GM23248 (cell line): ENCODE data around the gene SMIM35. TPM values are rescaled to one million over a fixed set of nuclear protein-coding genes. Genes with fewer than 3 reads are reported as not detected.

Experiments used
- DNase-seq: peaks from one replicate; pipeline ENCODE4 v3.0.0-alpha.2; 2015
- H2AFZ ChIP-seq: fragments of 200-600 bp; sonication (generic); 2 replicates; pipeline ENCODE4 v1.6.1; 2016; ENCODE audit warnings: antibody characterized with exemption
- H3F3A ChIP-seq: fragments of 200-600 bp; sonication (generic); 2 replicates; pipeline ENCODE4 v1.6.1; 2016; ENCODE audit warnings: mild to moderate bottlenecking, antibody characterized with exemption, mixed run types; ENCODE audit not compliant: insufficient read depth
- H3K27ac ChIP-seq: fragments of 200-600 bp; sonication (generic); 2 replicates; pipeline ENCODE4 v1.5.1; 2016; ENCODE audit warnings: mild to moderate bottlenecking
- H3K27me3 ChIP-seq: fragments of 200-600 bp; sonication (generic); replicated peaks from 2 replicates; pipeline ENCODE4 v1.6.1; 2016; ENCODE audit warnings: mild to moderate bottlenecking; ENCODE audit not compliant: insufficient read depth
- H3K36me3 ChIP-seq: fragments of 200-600 bp; sonication (generic); 2 replicates; pipeline ENCODE4 v1.6.1; 2016; ENCODE audit warnings: low read depth, mild to moderate bottlenecking
- H3K4me1 ChIP-seq: fragments of 200-600 bp; sonication (generic); 2 replicates; pipeline ENCODE4 v1.6.1; 2016; ENCODE audit warnings: mild to moderate bottlenecking; ENCODE audit not compliant: insufficient read depth
- H3K4me2 ChIP-seq: fragments of 200-600 bp; sonication (generic); one replicate; pipeline ENCODE4 v1.6.1; 2016; ENCODE audit warnings: mild to moderate bottlenecking; ENCODE audit not compliant: unreplicated experiment
- H3K4me3 ChIP-seq: fragments of 200-600 bp; sonication (generic); 2 replicates; pipeline ENCODE4 v1.5.1; 2016; ENCODE audit warnings: mild to moderate bottlenecking
- H3K79me2 ChIP-seq: fragments of 200-600 bp; sonication (generic); 2 replicates; pipeline ENCODE4 v1.6.1; 2016; ENCODE audit warnings: mild to moderate bottlenecking; ENCODE audit not compliant: insufficient read depth
- H3K9ac ChIP-seq: fragments of 200-600 bp; sonication (generic); 2 replicates; pipeline ENCODE4 v1.6.1; 2016; ENCODE audit warnings: mild to moderate bottlenecking
- H3K9me2 ChIP-seq: fragments of 200-600 bp; sonication (generic); 2 replicates; pipeline ENCODE4 v1.6.1; 2016; ENCODE audit warnings: mixed run types, mild to moderate bottlenecking, moderate library complexity; ENCODE audit not compliant: insufficient read depth
- H3K9me3 ChIP-seq: fragments of 200-600 bp; sonication (generic); one replicate; pipeline ENCODE4 v1.6.1; 2017; ENCODE audit warnings: low read depth
- H4K20me1 ChIP-seq: fragments of 200-600 bp; sonication (generic); 2 replicates; pipeline ENCODE4 v1.6.0; 2016; ENCODE audit not compliant: insufficient read depth
- EZH2 ChIP-seq: fragments of 200-600 bp; sonication (generic); IDR thresholded peaks from 2 replicates; pipeline ENCODE4 v1.6.1; 2018; ENCODE audit warnings: antibody characterized with exemption, mild to moderate bottlenecking; ENCODE audit not compliant: insufficient read depth, poor library complexity, severe bottlenecking
- EZH2phosphoT487 ChIP-seq: fragments of 200-600 bp; sonication (generic); IDR thresholded peaks from 2 replicates; pipeline ENCODE4 v1.6.1; 2018; ENCODE audit warnings: antibody characterized with exemption, moderate library complexity, mild to moderate bottlenecking, low read depth; ENCODE audit not compliant: insufficient read depth
- WGBS, 2 experiments: methylation state at CpG; one replicate each; pipeline ENCODE4 v1.1.6; 2015 to 2017; ENCODE audit warnings: low lambda C conversion rate in 2 of 2, low coverage in 1 of 2; ENCODE audit errors: missing lambda C conversion rate in 2 of 2; 5-methylcytosine and 5-hydroxymethylcytosine counted together
- in situ Hi-C: fragments of 300-500 bp; cut with MboI; formaldehyde crosslinking; loops from 2 replicates; pipeline ENCODE4 v1.15.0; 2020
- polyA plus RNA-seq: library from polyadenylated mRNA; unstranded; fragments of >200 nt; fragmentation: Nextera tagmentation; extraction: Ambion mirVana; gene quantifications from 2 replicates; pipeline ENCODE4 v1.2.1, GENCODE V29; 2016
- total RNA-seq: library from RNA; depleted of rRNA; stranded (reverse); fragments of >200 nt; shearing (Covaris generic); gene quantifications from 2 replicates; pipeline ENCODE4 v1.2.3, GENCODE V29; 2014

The SMIM35 gene
- total and polyA plus RNA-seq, 2 experiments from 2014 or later = not detected

GRCh38 chr11:118061586-118062125 is 25.1 kb downstream of the SMIM35 start:
- H3K9me2 ChIP-seq = no peaks in the 10 kb centered on the region
- H3K4me2 ChIP-seq = no peak overlapping the region
- H3K4me3 ChIP-seq = no peak overlapping the region
- no peak for DNase-seq
- H4K20me1 ChIP-seq = no peaks in the 10 kb centered on the region
- no peak overlapping the region for H3K27ac ChIP-seq
- in situ Hi-C loops = no loop called here
- H3K9ac ChIP-seq = no peak overlapping the region
- no peaks in the 10 kb centered on the region for H3F3A ChIP-seq
- H3K79me2 ChIP-seq = no peaks in the 10 kb centered on the region
- 50 to 59% methylated on average over 6 of the region's 6 CpGs for WGBS, 2 experiments
- peaks cover 12% of the 10 kb centered on the region; the same call in 1 of the 2 replicates for H3K27me3 ChIP-seq
- no peak overlapping the region for H2AFZ ChIP-seq
- H3K4me1 ChIP-seq = no peaks in the 10 kb centered on the region
- H3K9me3 ChIP-seq = no peaks in the 10 kb centered on the region
- H3K36me3 ChIP-seq = no peaks in the 10 kb centered on the region
- no peak for TF ChIP-seq EZH2phosphoT487
- no peak for TF ChIP-seq EZH2

DNA sequence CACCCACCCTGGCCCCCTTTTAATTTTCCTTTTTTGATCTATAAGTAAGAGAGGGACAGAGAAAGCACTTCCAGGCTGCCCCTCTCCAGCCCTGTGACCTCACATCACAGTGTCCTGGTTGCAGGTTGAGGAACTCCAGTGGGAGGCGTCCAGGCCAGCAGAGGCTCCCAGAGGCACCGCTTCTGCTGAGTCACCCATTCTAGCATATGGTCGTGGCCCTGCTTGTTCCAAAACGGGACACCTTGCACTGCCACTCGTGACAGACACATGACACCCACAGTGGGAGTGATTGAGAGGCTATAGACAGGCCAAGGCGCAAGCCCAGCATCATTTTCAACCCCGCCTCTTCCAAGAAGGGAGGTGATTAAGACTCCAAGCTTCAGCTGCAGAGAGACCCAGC is 25.9 kb downstream of the SMIM35 start:
- Histone ChIP-seq H4K20me1 (no peaks in the 10 kb centered on the region), H3K79me2 (no peaks in the 10 kb centered on the region), H3K4me3 (no peak overlapping the region), H2AFZ (no peak overlapping the region), H3K4me1 (no peaks in the 10 kb centered on the region), H3K4me2 (no peak overlapping the region), H3K36me3 (no peaks in the 10 kb centered on the region), H3K9me2 (no peaks in the 10 kb centered on the region), H3K9me3 (no peaks in the 10 kb centered on the region), H3K9ac (no peak overlapping the region), H3K27me3 (peaks cover 9% of the 10 kb centered on the region; the same call in 1 of the 2 replicates), H3F3A (no peaks in the 10 kb centered on the region), H3K27ac (no peak overlapping the region)
- no peak for DNase-seq
- in situ Hi-C loops = no loop called here
- no peak for TF ChIP-seq EZH2
- WGBS, 2 experiments = 31 to 32% methylated on average over 7 of the region's 7 CpGs

DNA sequence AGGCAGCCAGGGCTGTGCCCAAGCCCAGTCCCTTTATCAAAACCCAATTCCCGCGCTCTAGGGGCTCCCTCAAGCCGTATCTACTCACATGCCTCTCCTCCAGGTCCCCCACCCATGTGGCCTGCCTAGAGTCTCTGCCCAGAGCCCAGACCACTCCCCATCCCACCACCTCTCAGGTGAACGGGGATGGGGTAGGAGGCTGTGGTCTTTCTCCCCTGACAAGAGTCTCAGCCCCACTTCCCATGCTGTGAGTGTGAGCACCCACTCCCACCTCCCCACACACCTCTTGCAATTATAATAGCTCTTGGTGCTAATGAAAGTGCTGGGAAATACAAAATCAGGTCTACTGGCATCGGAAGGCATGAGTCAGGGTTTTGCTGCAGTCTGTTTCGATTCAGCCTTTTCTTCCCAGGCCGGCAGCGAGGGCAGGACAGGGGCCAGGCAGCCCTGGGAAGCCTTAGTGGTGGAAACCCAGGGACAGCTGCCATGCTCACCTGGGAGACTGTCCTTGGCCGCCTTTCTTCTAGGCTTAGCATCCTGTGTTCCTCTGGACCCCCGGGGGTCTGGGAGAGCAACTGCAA is 26.6 kb downstream of the SMIM35 start:
- no peak for TF ChIP-seq EZH2
- TF ChIP-seq EZH2phosphoT487 = no peak
- Histone ChIP-seq H3K79me2 (no peaks in the 10 kb centered on the region), H3K4me2 (no peak overlapping the region), H3K4me3 (no peak overlapping the region), H3K9me2 (no peaks in the 10 kb centered on the region), H3K36me3 (no peaks in the 10 kb centered on the region), H3K9ac (no peak overlapping the region), H2AFZ (no peak overlapping the region), H3K9me3 (no peaks in the 10 kb centered on the region), H4K20me1 (no peaks in the 10 kb centered on the region), H3K27ac (no peak overlapping the region), H3K27me3 (peaks cover 9% of the 10 kb centered on the region; the same call in 1 of the 2 replicates), H3K4me1 (no peaks in the 10 kb centered on the region), H3F3A (no peaks in the 10 kb centered on the region)
- in situ Hi-C loops = no loop called here
- WGBS, 2 experiments = 41 to 46% methylated on average over 10 of the region's 10 CpGs
- DNase-seq = no peak

- in situ Hi-C loops = loop anchor here (10.0 kb wide), 1 partner anchor 225 kb away; no protein-coding TSS in a partner anchor
- no peaks in the 10 kb centered on the region for H3K79me2 ChIP-seq
- no peaks in the 10 kb centered on the region for H3K9me2 ChIP-seq
- H3K36me3 ChIP-seq = no peaks in the 10 kb centered on the region
- no peak overlapping the region for H2AFZ ChIP-seq
- DNase-seq = peak; percentile 9
- no peaks in the 10 kb centered on the region for H4K20me1 ChIP-seq
- H3K9ac ChIP-seq = no peak overlapping the region
- no peaks in the 10 kb centered on the region for H3F3A ChIP-seq
- peaks cover 9% of the 10 kb centered on the region; the same call in 1 of the 2 replicates for H3K27me3 ChIP-seq
- H3K27ac ChIP-seq = no peak overlapping the region
- H3K4me3 ChIP-seq = no peak overlapping the region
- H3K4me2 ChIP-seq = no peak overlapping the region
- 51% methylated on average over 11 of the region's 11 CpGs for WGBS, 2 experiments
- H3K4me1 ChIP-seq = no peaks in the 10 kb centered on the region
- H3K9me3 ChIP-seq = no peaks in the 10 kb centered on the region
- TF ChIP-seq EZH2phosphoT487 (no peak), EZH2 (no peak)
Observed at GRCh38 chr11:118059246-118059940, 27.4 kb downstream of the SMIM35 start.
